DND-41 (cell line): Measurements from ENCODE around the gene CACNA2D4.

Experiments used
- ATAC-seq: fragments of 200-7000 bp; cut with Tn5 transposase; 3 replicates; pipeline ENCODE4 v1.9.1; 2021; ENCODE audit warnings: low read depth; ENCODE audit not compliant: insufficient read depth
- DNase-seq: peaks from one replicate; pipeline ENCODE4 v3.0.0-alpha.2; 2020
- H2AFZ ChIP-seq: 2 replicates; pipeline ENCODE4 v1.6.0; 2012; ENCODE audit warnings: low read depth, low read length
- H3K27ac ChIP-seq: 2 replicates; pipeline ENCODE4 v1.5.1; 2012; ENCODE audit warnings: low read length, inconsistent platforms
- H3K27me3 ChIP-seq: fragments of 200-600 bp; sonication (generic); 2 replicates; pipeline ENCODE4 v1.6.0; 2012; ENCODE audit warnings: low read length, mild to moderate bottlenecking, inconsistent platforms; ENCODE audit not compliant: insufficient read depth, poor library complexity
- H3K36me3 ChIP-seq: 2 replicates; pipeline ENCODE4 v1.5.1; 2012; ENCODE audit warnings: low read length, inconsistent platforms; ENCODE audit not compliant: insufficient read depth
- H3K4me1 ChIP-seq: 2 replicates; pipeline ENCODE4 v1.5.1; 2012; ENCODE audit warnings: mild to moderate bottlenecking, low read length; ENCODE audit not compliant: insufficient read depth
- H3K4me2 ChIP-seq: 2 replicates; pipeline ENCODE4 v1.6.0; 2012; ENCODE audit warnings: mild to moderate bottlenecking, moderate library complexity, low read length, inconsistent platforms; ENCODE audit not compliant: insufficient read depth
- H3K4me3 ChIP-seq, 2 experiments: fragments of 200-600 bp in 1 of 2; shearing (Covaris generic) in 1 of 2; 2 replicates each; pipeline ENCODE4 v1.5.1; 2012 to 2016; ENCODE audit warnings: inconsistent platforms in 2 of 2, low read length in 2 of 2, mild to moderate bottlenecking in 2 of 2, low read depth in 1 of 2, moderate library complexity in 1 of 2
- H3K79me2 ChIP-seq: 2 replicates; pipeline ENCODE4 v1.6.0; 2012; ENCODE audit warnings: low read length, inconsistent platforms; ENCODE audit not compliant: insufficient read depth
- H3K9ac ChIP-seq: 2 replicates; pipeline ENCODE4 v1.6.0; 2012; ENCODE audit warnings: low read depth, mild to moderate bottlenecking, inconsistent platforms, low read length, moderate library complexity
- H3K9me3 ChIP-seq: 2 replicates; pipeline ENCODE4 v1.5.1; 2012; ENCODE audit warnings: low read length, moderate library complexity, mild to moderate bottlenecking, inconsistent platforms; ENCODE audit not compliant: insufficient read depth, severe bottlenecking
- H4K20me1 ChIP-seq: 2 replicates; pipeline ENCODE4 v1.6.0; 2012; ENCODE audit warnings: low read length; ENCODE audit not compliant: insufficient read depth
- EZH2 ChIP-seq: IDR thresholded peaks from 3 replicates; pipeline ENCODE4 v1.6.1; 2012; ENCODE audit warnings: borderline replicate concordance, low read depth, mild to moderate bottlenecking, moderate library complexity, low read length, inconsistent platforms; ENCODE audit not compliant: severe bottlenecking
- TF ChIP-seq, protein P1 (sequence below): IDR thresholded peaks from 2 replicates; pipeline ENCODE4 v1.5.1; 2012; ENCODE audit warnings: borderline replicate concordance, low read length, moderate library complexity, mild to moderate bottlenecking; ENCODE audit not compliant: poor library complexity, severe bottlenecking; ENCODE audit errors: extremely low read depth

The CACNA2D4 gene

DNA sequence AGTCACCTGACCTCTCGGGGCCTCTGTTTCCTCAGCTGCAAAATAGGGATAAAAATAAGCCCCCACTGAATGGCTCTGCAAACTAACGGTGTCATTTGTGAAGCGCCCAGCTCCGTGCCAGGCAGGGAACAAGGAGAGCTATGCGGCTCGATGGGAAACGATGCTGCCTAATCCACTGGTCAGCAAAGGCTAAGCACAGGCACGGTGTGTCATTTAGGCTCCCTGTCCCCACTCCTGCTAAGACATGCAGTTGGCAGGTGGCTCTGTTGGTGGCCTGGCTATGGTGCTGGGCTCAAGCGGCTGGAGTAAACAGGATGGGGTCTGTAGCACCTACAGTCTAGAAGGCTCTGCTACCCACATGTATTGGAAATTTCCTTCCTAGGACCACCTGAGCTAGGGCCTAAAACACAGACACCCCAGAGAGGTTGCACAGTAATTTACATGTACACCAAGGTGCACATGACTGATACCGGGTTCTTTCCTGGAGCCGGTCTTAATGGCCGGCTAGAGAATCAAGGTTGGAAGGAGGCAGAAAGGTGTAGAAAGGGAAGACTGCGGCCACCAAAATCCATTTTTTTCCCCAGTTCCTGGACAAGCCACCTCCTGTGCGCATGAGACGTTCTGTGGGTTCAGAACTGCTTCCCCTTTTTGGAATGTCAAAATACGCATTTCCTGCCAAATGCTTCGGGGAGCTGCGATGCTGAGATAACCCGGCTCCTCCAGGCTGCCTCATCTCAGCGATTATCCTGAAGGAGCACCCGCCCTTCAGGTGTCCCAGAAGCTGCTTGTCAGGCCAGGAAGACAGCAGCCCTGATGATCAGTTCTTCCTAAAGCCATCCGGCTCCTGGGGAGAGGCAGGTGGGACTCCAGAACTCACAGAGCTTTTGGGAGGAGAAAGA is 1.0 kb downstream of the CACNA2D4 start:
- Histone ChIP-seq H3K4me1 (peaks cover 27% of the 10 kb centered on the region), H3K79me2 (no peaks in the 10 kb centered on the region), H3K27ac (no peak overlapping the region; the same call in 1 of the 2 replicates)

DNA sequence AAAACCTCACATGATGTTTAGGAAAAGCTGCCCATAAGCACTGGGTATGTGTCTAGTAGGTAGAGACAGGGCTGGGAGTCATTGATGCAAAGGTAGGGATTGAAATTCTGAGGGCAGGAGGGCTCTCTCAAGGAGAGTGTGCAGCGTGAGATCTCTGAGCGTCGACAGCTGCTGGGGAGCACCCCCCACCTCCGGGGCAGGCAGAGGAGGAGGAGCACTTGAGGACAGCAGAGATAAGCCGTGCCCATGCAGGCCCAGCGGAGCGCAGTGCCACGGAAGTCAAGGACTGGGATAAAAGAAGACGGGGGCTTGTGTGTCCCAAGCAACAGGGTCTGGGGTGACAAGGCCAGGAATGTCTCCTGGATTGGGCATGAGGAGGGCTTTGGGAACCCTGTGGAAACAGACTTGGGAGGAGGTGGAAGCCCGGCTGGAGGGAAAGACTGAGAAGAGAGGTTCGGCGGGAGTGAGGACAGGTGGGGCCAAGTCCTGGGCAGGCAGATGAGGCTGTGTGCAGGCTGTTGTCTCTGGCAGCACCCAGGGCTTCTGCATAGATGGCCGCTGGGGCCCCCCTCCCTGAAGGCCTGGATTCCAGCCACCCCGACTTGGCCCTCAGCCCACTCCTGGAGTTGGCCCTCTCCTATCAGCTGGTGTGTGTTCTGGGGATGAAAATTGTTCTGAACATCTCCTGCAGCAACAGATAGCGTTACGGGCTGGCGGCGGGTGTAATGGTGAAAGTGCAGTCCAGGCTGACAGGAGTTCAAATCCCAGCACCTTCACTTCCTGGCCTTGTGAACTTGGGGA is 1.9 kb downstream of the CACNA2D4 start:
- Histone ChIP-seq H3K27me3 (peaks cover 8% of the 10 kb centered on the region), H3K79me2 (no peaks in the 10 kb centered on the region), H3K9me3 (no peaks in the 10 kb centered on the region), H3K4me1 (peaks cover 27% of the 10 kb centered on the region), H3K4me2 (peak overlapping the region; percentile 58), H3K4me3 (peak overlapping the region in 1 of 2 experiments; percentile 30; a peak in 1 of 4 replicates), H4K20me1 (no peaks in the 10 kb centered on the region), H3K27ac (peak overlapping the region; percentile 76), H2AFZ (peak overlapping the region; percentile 63; the same call in 1 of the 2 replicates), H3K9ac (no peak overlapping the region), H3K36me3 (no peaks in the 10 kb centered on the region)
- ATAC-seq (no peak), DNase-seq (no peak)
- TF ChIP-seq, protein P1, sequence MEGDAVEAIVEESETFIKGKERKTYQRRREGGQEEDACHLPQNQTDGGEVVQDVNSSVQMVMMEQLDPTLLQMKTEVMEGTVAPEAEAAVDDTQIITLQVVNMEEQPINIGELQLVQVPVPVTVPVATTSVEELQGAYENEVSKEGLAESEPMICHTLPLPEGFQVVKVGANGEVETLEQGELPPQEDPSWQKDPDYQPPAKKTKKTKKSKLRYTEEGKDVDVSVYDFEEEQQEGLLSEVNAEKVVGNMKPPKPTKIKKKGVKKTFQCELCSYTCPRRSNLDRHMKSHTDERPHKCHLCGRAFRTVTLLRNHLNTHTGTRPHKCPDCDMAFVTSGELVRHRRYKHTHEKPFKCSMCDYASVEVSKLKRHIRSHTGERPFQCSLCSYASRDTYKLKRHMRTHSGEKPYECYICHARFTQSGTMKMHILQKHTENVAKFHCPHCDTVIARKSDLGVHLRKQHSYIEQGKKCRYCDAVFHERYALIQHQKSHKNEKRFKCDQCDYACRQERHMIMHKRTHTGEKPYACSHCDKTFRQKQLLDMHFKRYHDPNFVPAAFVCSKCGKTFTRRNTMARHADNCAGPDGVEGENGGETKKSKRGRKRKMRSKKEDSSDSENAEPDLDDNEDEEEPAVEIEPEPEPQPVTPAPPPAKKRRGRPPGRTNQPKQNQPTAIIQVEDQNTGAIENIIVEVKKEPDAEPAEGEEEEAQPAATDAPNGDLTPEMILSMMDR = no peak
- TF ChIP-seq EZH2 = no peak

More for the DNA sequence above, 1.0 kb downstream of the CACNA2D4 start:
- TF ChIP-seq EZH2 = no peak
- TF ChIP-seq, protein P1 = no peak
- ATAC-seq (no peak), DNase-seq (no peak)
- Histone ChIP-seq H3K9me3 (no peaks in the 10 kb centered on the region), H2AFZ (no peak overlapping the region), H4K20me1 (no peaks in the 10 kb centered on the region), H3K4me2 (no peak overlapping the region), H3K4me3 (no peak overlapping the region), H3K27me3 (peaks cover 8% of the 10 kb centered on the region), H3K36me3 (no peaks in the 10 kb centered on the region), H3K9ac (no peak overlapping the region)

DNA sequence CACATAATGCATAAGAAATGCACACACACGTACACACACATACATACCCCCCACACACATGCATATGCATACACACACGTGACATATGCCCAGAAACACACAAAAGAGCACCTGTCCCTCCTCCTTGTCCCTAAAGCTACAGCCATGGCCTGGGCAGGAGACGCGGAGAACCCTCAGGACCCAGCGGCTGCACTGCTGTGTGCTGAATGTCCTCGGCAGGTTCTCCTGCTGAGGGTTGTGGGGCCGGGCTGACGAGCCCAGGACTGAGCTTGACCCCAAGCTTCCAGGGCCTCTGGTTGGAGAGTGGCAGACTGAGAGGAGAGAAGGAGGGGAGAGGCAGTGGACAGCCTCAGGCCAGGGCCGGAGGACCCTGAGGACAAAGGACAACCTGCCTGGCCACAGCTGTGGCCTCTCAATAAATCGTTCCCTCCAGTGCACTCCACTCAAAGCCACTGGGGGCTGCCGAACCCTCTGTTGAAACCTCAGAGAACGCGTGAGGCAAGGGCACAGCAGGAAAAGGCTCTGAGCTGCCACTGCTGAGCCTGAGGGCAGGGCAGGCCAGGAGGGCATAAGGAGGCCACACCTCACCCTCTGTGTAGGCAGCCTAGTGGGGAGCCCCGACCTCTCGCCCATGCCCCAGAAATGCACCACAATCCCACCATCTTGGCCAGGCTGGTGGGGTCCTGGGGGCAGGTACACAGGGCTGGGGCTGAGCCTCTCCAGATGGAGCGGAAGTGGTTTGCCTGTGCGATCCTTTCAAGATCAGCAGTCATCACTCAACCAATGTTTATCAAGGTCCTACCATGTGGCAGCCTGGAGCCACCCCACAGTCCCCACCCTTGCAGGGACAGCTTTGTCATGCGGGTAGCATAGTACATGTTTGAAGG is 3.1 kb downstream of the CACNA2D4 start:
- Histone ChIP-seq H3K79me2 (no peaks in the 10 kb centered on the region), H4K20me1 (no peaks in the 10 kb centered on the region), H3K9me3 (no peaks in the 10 kb centered on the region), H3K27ac (peak overlapping the region; percentile 76), H3K4me2 (peak overlapping the region; percentile 58), H2AFZ (peak overlapping the region; percentile 63), H3K27me3 (peaks cover 8% of the 10 kb centered on the region), H3K36me3 (no peaks in the 10 kb centered on the region), H3K9ac (peak overlapping the region; percentile 22), H3K4me1 (peaks cover 27% of the 10 kb centered on the region), H3K4me3 (peak overlapping the region in 1 of 2 experiments; percentile 30; a peak in 2 of 4 replicates)
- TF ChIP-seq EZH2 = no peak
- TF ChIP-seq, protein P1 = peak; percentile 45
- peak; percentile 92 for DNase-seq
- ATAC-seq = peak; percentile 97
